ENCODE data around the gene CHRNA1.

DNA sequence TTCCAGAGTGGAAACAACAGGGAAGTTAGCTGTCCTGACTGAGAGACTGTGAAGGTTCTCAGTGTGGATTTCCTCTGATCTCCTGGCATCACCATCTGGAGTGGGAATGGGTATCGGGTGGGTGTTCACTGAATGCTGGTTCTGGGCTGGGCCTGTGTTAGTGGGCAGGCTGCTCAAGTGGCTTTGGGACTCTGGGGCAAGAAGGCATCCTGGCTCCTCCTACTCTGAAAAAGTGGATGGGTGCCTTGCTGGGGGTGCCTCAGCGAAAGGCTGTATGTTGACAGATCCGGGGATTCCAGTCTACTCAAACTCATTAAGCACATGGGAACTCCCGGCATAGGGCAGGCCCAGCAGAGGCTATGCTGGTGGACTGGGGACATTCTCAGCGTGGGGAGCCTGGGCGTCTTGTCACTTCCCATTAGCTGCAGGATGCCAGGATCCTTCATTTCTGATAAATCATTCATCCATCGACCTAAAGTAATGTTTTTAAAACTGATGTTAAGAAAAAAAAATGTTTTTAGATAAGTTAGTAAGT, 27.5 kb upstream of the CHRNA1 start:
- TF ChIP-seq GATA2 (IDR thresholded peaks at IDR 0.05; ENCODE audit: low read depth, low read length), result no peak
- TF ChIP-seq GATA3 (IDR thresholded peaks at IDR 0.05; ENCODE audit: low read depth, low read length), result no peak

Measured in SH-SY5Y (cell line).